ENCODE measurements around the gene URB2.
"Not testable (repeated sequence)": the region's sequence is repeated elsewhere in the genome, so short reads cannot be mapped to it uniquely, and the experiment has no call there.

Gene URB2

DNA sequence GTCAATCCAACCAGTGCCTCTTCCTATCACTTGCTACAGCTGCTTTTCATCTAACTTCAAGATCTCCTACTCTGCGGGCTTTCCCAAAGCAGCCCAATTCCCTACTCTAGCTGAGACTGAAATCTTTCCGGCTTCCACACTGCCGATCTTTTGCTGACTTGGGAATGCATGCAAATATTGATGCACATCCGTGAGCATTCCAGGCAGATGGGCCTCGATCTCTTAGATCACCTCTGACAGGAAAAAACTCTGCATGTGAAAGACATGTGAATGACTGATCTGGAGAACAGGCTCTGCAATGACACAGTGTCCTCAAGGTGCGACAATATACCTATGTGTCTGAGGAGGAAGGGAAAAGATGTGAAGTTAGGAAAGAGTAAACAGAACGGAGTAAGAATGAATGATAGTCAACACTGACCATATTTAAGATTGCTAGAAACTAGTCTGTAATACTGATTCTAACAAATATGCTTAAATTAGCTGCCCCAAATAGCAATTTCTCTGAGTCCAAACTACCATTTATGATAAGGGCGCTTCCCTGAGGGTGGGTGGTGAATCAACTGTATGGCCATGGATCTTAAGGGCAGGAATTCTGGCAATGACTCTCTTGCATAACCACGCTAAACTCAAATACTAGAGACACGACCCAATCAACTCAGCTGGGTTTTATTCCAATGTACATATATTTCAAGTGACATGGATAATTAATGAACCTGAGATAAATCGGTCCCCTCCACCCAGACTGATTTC, 8.5 kb upstream of the URB2 start:
- no peak for DNase-seq

DNA sequence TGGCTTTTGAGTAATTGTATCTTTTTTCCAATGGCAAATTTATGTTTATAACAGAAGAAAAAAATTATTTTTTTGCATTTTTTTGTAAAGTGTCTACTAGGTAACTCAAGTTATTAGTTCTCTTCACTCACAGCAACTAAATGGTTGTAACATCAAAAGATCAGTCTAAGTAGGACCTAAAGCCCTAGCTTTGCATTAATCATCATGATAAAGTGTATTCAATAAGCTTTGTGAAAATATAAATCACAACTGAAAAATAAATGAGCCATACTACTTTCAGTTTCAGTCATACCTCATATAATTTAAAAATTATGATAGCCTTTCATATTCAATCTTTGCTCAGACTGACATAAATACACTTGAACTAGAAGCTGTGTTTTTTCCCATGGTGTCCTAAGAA, 7.0 kb upstream of the URB2 start:
- no peak for DNase-seq

DNA sequence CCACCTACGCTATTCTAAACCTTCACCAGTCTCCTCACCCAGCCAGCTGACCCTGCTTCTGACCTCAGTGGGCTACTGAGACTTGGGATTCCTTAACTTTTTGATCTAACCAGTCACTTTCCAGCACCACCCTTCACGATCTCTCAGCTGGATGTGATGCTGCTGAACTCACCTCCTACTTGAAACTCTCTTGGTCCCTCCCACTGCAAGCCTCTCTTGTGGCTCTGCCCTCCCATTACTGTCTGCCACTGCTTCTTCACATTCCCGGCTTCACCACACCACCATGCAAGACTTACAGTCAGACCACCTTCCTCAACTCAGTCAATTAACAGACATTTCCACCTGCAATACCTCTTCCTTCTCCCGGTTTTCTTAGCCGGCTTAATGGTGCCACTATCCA, 6.4 kb upstream of the URB2 start:
- DNase-seq, result no peak

DNA sequence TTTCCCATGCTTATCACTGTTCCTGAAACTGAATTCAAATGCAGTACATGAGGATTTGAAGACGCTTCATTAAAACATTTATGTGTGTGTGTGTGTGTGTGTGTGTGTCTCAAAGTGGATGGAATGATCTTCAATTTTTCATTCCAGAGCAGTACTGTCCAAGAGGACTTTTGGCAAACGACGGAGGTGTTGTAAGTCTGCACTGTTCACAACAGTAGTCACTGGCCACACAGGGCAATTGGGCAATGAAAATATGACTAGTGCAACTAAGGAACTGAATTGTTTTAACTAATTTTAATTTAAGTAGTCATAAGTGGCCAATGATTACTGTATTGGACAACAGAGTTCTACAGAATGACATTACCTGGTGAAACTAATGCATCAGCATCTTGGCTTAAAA, 5.2 kb upstream of the URB2 start:
- DNase-seq, result no peak

DNA sequence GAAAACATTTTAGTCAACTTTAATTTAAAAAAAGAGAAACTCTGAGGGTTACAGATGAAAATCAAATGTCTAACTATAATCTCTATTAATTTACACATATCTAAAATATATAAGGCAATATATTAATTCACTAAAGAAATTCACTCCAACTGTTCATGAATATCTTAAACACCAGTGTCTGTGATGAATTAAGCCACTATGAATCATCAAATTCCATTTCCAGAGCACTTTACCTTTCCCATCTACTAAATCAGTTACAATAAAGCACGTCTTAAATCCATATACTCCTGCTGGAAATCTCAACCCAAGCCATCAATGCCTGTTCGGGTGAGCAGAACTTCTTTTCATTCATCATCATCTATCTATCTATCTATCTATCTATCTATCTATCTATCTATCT, 4.4 kb upstream of the URB2 start:
- no peak for DNase-seq

DNA sequence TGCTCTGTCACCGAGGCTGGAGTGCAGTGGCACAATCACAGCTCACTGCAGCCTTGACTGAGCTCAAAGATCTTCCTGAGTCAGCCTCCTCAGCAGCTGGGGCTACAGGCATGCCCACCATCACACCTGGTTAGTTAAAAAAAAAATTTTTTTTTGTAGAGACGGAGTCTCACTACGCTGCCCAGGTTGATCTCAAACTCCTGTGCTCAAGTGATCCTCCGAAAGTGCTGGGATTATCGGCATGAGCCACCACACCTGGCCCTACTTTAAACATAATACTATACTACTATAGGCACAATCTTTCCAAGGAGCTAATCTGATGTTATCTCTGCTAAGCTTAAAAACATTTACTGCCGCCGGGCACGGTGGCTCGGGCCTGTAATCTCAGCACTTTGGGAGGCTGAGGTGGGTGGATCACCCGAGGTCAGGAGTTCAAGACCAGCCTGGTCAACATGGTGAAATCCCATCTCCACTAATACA, 3.4 kb upstream of the URB2 start:
- DNase-seq, result not testable (repeated sequence)

DNA sequence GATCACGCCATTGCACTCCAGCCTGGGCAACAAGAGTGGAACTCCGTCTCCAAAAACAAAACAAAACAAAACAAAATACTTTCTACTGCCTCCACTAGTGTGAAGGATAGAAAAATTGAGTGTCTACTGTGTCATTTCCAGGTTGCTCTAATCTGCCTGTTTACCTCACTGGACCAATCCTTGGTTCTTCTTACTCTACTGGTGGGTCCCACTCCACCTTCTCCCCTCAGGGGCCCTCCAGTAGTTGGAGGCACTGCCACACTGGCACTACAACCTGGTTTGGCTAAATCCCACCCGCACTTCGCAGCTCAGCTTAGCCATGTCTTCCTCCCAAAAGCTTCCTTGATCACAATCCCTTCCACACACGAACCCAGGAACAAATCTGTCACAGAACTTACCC, 2.8 kb upstream of the URB2 start:
- DNase-seq, result no peak

DNA sequence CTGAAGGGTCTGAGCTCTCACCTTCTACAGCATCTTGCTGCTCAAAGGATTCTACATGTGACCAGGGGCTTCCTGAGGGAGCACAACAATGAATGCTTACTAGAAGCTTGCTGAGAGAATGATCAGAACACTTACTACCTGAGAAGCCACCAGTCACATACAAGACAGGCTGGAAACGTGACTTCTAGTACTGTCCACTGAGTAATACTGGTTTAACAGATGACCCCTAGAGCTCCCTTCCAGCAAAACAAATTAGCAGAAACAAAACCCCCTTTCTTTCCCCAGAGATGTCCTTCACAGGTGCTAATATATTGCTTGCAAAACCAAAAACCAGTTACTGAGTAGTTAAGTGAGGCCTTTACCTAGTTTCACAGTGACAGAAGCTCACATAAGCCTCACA, 2.2 kb upstream of the URB2 start:
- DNase-seq, result no peak

DNA sequence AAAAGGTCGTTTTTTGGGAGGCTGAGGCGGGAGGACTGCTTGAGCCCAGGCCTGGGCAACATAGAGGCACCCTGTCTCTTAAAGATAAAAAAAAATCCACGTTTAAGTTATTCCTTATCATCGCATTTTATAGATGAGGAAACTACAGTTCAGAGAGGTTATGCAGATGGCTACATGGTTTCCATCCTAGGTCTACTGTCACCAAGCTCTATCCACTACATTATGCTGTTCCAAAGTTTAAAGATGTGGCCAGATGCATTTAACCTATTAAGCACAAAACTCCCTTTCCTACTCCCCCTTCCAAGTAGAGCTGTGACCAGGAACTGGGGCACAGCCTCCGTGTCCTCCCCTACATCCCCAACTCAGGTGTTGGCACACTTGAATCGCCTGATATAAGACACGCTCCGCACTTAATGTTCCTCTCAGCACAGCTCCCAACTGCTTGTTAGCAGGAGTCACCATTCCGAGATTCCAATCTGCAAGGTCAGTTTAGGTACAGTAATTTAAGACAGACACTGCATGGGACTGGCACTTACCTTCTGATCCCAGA, 1.5 kb upstream of the URB2 start:
- no peak for DNase-seq

DNA sequence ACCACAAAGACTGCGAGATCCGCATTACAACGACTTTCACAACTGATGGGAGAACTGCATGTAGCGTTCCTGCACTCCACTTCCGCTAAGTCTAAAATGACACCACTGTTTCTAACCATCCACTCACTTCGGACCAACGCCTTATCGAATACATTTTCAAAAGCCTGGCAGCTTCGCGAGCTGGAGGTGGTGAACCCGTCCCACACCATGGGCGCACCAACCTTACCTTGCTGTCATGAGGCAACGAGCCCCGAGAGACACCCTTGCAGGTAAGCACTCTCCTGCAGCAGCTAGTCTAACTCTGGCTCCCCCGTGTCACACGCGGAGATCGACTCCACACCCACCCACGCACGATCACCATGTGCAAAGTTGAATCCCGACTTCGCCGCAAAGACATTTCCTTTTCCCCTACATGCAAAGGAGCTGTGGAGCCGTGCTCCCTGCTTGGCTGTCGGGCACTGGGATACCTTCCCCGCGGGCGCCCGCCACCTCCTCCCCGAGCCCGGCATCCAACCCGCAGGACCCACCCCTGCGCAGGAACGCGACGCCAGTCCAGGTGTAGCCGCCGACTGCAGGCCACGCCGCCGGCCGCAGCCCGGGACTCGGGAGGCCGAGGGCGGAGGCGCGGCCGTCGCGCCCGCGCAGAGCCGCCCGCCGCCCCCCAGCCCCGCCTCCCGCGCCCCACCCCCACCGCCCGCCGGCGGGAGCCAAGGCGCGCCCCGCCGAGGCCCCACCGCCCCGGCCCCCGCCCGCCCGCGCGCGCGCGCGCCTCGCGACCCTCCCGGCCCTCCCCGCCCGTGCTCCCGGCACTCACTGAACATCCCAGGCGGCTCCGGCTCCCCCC, 754 bp upstream of the URB2 start:
- peak; percentile 59 for DNase-seq

DNA sequence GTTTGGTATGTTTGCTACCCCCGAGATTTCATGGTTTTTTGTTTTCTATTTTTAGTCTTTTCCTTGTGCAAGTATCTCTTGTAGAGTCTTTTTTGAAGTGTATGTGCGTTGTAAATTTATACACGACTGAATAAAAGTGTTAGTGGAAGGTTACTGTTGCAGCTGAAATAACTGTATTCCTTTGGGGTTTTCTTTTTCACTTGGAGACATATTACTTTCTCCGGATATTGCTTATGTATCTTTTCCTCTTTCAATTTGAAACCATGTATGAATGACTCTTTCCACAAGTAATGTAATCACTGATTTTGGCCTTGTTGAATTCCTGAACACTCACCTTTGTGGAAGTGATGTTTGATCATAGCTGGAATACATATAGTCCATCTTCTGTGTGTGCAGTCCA, 956 bp downstream of the URB2 start:
- DNase-seq, result no peak

DNA sequence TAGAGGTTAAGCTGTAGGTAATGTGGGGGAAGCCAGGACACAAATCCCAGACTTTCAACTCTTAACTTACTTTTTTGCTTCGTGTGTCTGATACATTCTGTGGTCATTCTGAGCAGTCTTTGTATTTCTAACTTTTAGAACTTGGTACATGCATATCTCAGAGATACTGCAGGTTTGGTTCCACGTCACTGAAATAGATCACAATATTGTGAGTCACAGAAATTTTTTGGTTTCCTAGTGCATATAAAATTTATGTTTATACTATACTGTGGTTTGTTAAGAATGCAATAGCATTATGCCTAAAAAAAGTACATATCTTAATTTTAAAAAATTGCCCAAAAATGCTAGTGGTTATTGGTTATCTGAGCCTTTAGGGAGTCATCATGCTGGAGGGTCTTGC, 3.2 kb downstream of the URB2 start:
- no peak for DNase-seq

DNA sequence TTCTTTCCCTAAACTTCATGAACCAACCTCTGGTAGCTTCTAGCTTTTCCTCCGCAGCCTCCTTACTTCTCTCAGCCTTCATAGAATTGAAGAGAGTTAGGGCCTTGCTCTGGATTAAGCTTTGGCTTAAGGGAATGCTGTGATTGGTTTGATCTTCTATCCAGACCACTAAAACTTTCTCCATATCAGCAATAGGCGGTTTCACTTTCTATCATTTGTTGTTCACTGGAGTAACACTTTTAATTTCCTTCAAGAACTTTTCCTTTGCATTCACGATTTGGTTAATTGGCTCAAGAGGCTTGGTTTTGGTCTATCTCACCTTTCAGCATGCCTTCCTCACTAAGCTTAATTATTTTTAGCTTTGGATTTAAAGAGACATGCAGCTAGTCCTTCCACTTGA, 5.1 kb downstream of the URB2 start:
- DNase-seq, result no peak

DNA sequence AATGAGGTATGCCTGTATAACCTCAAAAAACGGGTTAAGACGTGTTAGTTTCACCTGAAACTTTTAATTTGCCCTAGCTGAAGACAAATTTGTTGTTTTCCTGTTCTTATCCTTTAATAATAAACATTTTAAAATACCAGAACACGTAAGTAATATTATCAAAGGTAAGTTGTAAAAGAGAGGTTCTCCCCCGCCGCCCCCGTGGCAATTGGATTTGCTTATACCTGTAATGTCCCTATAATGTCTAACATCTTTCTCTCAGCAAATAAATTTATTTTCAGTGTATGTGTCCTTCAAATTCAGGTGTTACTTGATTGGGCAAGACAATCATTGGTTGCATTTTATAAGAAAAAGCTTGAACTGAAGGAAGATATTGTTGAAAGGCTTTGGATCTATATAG, 5.9 kb downstream of the URB2 start:
- DNase-seq, result no peak

DNA sequence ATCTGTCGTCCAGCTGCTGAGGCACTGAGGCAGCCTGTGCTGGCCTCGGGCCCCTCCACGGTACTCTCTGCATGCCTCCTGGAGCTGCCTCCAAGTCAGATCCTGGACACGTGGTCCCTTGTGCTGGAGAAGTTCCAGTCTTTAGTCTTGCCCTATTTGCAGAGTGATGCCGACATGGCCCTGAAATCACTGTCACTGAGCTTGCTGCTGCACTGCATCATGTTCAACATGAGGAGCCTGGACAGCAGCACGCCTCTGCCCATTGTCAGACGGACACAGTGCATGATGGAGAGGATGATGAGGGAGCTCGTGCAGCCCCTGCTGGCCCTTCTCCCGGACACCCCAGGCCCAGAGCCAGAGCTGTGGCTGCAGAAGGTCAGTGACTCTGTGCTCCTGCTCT, 10.0 kb downstream of the URB2 start:
- no peak for DNase-seq

DNA sequence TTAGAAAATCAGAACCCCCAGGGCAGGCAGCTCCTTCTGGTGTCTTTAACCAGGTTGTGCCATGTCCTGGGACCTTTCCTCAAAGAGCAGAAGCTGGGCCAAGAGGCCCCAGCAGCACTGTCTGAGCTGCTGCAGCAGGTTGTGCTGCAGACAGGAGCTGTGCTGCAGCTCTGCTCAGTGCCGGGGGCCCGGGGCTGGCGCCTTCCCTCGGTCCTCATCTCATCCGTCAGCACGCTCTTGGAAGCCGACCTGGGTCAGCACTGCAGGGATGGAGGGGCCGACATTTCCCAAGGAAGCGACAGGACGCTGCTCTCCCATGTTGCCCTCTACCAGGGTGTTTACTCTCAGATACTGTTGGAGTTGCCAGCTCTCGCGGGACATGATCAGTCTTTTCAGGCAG, 11.7 kb downstream of the URB2 start:
- DNase-seq, result no peak

DNA sequence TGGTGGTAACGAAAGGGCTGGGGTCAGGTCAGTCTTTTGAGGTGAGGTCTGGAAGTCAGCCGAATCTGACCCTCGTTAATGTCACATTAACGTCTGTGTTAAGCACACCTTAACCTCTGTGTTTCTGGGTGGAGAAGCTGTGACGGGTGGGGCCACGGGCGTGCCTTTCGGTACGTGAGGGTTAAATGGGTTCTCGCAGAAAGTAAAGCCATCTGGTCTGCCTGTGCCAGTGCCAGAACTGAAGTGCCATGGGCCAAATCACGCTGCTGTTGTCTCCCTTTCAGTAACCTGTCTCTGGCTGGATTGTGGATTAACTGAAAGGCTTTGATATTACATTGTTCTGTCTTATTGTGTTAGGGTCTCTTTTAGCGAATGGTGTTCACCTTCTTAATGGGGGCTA, 14.4 kb downstream of the URB2 start:
- no peak for DNase-seq

DNA sequence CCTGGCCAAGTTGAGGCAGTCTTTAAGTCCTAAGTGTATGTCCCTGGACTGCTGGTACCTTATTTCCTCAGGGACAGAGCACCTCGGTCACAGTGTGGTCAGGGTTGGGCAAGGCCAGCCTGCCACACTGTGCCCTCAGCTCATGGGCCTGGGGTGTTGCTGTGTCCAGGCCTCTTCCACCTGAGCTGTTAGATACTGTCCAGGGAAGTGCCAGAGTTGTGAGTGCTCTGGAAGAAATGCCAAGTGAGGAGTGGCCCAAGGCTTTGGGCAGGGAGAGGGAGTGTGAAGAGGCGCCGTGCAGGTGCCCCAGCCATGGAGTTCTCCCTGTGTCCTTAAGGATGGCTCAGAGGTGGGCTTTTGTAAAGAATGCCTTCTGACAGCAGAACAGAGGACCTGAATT, 15.3 kb downstream of the URB2 start:
- no peak for DNase-seq

DNA sequence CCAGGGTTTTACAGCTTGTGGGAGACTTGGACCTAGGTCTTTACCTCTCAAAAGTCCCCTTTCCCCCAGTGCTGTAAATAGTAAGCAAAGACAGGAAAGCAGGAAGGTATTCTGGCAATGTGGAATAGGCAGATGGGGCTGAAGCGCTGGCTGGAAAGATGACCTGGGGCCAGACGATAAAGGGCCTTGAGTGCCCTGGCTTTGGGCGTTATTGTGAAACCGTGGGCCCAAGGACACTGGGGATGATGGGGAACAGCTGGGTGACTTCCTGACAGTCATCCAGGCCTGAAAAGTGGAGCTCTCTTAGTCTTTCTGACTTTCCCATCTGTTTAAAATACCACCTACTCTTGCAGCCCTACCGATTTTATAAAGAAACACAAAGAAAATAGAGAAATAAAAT, 16.3 kb downstream of the URB2 start:
- no peak for DNase-seq

DNA sequence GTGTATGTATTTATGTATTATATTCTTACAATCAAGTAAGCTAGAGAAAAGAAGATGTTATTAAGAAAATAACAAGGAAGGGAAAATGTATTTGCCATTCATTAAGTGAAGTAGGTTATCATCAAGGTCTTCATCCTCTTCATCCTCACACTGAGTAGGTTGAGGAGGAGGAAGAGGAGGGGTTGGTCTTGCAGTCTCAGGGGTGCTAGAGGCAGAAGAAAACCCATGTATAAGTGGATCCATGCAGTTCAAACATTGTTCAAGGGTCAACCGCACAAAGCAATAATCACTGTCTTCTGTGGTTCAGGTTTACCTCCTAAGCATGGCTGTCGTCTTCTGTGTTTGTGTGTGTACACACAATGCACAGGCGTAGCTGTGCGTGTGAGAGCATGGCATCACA, 16.9 kb downstream of the URB2 start:
- no peak for DNase-seq

DNA sequence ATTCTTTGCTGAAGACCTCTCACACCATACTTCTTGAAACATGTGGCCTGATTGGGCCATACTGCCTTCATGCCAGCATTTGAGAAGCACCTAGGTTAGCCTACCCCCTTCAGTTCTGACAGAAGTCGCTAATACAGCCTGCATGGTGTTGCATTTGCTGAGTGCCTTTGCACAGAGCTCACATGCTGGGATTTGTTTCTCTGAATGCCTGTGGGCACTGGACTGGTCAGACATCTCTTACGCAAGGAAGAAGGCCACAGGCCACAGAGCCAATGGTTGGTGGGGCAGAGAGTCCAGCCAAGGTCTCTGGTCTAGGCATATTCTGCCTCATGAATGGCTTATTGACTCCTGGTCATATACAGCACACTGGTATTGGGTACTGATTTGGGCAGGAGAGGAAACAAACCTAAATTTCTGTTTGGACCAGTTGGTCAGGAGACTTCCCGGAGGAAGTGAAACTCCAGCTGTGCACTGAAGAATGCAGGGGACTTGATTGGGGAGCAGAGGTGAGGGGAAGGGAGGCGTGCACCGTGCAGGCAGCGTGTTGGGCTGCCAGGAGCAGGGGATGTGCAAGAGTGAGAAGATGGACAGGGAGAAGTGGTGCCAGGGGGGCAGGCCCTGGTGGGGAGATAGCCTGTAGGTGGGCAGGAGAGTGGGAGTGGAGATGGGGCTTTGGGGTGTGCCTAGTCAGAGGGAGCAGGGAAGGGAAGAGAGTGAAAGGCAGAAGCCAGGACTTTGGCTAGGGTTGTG, 18.1 kb downstream of the URB2 start:
- no peak for DNase-seq

DNA sequence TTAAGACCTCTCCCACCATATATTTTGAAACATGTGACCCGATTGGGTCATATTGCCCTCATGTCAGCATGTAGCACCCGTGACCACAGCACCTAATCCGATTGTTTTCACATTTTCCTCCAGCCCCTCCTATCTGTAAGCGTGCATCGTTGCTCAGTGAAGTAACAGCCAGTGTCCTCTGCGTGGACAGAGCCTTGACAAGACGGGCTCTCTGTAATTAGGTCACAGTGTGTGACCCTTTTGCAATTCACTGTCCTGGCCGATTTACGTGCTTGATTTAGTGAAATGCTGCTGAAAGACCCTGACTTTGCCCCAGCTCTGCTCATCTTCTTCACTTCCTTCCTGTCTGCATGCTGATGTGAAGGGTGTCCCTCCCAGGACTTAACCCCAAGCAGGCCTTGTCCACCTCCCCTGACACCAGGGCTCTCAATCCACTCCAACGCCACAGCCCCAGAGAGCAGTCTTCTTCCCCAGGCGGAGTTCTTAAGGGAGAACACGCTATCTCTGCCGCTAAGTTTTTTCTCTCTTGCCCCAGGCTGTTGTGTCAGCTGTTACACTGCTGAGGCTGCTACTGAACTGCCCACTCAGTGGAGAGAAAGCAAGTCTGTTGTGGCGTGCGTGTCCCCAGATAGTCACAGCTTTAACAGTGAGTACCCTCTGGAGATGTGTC, 19.4 kb downstream of the URB2 start:
- DNase-seq, result no peak

DNA sequence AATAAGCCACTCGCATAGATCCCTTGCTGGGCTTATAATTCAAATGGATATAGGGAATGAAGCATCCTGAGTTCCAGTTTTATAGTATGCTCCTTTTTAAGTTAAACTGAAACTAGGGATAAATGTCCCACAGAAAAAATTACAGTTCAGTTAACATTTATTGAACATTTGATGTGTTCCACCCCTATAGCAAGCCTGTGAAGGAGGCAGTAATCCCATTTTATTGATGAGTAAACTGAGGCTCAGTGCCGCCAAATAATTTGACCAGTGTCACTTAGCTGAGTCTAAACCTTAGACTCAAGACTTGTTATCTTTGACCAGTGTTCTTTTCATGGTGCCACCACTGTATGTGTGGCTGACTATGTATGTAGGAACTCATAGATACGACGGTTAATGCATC, 22.4 kb downstream of the URB2 start:
- DNase-seq, result no peak

Data from activated T-cell treated with anti-CD3 and anti-CD28 coated beads, Interleukin-2, amount 50 U/mL, for 1 hour (primary cell).